ENCODE results near the gene GMPR2.
"Not testable (repeated sequence)": the region's sequence is repeated elsewhere in the genome, so short reads cannot be mapped to it uniquely, and the experiment has no call there.

The GMPR2 gene

DNA sequence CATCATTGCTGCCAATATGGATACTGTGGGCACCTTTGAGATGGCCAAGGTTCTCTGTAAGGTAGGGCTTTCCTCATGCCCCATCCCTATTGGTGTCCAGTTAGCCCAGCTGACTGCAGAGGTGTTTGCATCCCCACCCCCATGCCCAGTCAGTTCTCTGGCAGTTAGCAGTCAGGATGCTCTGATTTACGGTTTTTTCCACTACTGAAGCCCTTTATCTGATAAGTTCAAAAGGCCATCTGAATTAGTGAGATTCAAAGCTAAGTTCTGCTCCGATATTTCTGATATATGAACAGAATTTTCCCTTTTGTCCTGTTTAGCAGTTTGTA lies 773 bp downstream of the GMPR2 start:
- DNase-seq: no peak

DNA sequence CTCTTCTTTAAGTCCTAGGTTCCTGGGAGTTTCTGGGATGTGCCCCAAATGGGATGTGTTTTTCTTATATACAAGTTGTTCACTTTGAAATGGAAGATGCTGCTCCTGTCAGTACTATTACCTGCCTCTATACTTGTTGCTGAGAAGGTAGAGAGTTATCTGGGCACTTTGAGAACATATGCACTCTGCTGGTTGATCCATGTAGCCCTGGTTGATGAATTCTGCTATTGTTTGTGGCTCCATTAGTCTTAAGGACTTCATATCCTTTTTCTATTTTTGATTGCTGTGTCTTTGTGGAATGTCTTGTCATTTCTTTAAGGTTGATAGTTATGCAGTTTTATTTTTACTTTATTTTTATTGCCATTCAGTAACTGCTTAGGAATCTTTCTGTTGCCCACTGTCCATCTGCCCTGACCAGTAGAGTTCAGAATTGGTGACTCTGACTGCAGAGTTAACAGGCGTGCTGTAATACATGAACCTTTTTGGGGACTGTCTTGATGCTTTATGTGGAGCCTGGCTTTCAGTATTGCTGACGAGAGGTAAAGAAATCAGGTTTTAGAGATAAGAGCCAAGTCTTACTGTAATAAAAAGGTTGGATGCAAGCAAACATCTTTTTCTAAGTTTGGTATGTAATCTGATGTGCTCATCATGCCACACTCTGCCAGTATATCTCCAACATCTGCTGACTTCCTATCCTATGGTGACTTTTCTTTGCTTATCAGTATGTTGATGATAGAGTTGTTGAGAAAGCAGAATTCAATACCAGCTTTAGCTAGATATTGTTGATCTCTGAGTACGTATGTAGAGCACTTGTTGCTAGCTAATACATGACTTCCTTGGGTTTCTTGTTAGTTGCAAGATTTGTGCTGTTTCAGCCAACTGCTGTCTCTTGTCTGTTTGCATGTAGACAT lies 1.6 kb downstream of the GMPR2 start:
- no peak for DNase-seq

DNA sequence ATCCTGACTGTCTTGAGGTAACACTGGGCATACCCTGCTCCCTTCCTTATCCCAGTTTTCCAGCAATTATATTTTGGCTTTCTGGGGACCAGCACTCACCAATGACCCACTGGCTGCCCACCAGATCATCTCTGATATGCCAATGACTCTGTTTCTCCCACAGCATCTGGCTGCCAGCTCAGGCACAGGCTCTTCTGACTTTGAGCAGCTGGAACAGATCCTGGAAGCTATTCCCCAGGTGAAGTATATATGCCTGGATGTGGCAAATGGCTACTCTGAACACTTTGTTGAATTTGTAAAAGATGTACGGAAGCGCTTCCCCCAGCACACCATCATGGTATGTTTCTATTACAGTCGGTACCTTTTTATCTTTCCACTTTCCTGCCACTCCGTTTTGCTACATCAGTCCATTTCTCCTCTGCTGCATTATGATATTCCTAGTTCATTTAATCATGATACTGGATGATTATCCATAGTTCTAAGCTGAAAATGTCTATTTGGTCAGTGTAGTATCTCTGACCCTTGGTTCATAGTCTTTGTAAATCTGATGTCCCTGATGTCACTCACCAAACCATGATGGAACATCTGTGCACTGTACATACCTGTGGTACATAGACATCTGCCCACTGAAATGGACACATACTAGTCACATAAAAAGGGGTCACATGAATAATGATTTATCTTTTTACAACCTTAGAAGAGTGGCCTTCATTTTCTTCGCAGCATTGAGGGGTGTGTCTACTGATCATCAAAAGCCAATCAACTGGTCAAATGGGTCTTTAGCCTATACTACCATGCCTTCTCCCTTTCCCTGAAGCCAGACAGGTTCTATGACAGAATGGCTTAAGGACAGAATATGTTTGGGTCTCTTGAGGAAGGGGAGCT lies 3.3 kb downstream of the GMPR2 start:
- no peak for DNase-seq

DNA sequence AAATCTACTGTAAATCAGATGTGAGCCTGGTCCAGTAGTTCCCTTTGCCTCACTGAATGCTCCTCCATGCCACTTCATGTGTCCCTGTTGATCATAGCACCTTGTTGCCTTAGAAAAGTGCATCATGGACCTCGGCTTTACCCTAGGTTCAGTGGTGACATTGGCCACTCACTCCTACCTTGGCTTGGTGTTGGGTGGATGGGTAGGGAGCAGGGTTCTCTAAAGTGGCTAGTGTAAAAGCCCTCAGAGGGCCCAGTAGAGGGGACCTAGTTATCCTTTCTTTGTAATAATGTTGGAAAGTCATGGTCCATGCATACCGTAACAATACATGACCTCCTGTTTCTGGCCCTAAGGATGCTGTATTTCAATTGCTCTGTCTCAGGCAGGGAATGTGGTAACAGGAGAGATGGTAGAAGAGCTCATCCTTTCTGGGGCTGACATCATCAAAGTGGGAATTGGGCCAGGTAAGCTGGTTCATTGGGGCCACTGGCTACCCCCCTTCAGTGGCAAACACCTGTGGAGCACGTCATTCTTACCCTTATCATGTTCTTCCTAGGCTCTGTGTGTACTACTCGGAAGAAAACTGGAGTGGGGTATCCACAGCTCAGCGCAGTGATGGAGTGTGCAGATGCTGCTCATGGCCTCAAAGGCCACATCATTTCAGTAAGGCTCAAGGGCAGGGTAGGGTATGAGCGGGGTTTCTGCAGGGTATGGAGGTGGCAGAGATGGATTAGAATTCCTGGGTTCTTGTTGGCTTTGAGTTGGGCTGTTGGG lies 4.1 kb downstream of the GMPR2 start:
- no peak for DNase-seq

DNA sequence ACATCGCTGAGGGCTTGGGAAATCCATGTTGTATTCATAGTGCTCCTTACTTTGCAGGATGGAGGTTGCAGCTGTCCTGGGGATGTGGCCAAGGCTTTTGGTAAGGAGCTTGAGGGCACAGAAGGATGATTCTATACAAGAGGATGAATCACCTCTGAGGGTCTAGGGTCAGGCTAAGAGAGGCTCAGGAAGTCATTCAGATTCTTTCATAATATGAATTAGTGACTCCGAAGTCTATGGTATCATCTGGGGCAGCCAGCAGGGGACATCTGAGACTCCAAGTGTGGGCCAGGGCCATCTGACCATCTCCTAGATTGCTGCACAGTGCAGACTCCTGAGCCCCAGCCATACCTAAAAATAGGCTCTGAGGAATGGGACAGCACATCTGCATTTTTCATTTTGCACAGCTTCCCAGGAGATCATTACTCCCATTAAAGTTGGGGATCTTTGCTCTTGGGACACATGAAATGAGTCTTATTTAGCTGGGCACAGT lies 4.8 kb downstream of the GMPR2 start:
- DNase-seq: no peak

DNA sequence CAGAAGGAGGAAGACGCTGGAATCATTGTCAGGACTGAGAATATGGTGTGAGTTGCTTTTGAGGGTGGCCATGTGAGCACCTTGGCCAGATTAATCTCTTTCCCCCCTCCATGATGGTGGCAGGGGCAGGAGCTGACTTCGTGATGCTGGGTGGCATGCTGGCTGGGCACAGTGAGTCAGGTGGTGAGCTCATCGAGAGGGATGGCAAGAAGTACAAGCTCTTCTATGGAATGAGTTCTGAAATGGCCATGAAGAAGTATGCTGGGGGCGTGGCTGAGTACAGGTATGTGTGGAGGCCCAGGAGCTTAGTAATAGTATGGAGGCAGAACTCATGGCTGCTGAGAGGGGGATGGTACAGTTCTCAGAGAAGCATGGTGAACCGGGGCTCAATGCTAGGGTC lies 5.4 kb downstream of the GMPR2 start:
- no peak for DNase-seq

DNA sequence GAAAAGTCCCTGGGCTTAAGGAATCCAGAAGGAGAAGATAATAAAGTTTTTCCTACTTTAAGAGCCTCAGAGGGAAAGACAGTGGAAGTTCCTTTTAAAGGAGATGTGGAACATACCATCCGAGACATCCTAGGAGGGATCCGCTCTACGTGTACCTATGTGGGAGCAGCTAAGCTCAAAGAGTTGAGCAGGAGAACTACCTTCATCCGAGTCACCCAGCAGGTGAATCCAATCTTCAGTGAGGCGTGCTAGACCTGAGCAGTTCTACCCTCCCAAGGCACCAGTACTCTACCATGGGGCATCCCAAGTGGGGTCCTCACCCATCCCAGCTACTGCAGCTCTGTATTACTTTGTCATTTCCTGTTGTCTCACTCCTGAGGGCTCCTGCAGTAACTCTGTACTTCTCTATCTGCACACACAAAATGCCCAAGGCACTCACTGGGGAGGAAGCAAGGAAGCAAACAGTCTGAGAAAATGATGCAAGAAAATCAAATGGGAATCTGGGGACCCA lies 5.9 kb downstream of the GMPR2 start:
- no peak for DNase-seq

DNA sequence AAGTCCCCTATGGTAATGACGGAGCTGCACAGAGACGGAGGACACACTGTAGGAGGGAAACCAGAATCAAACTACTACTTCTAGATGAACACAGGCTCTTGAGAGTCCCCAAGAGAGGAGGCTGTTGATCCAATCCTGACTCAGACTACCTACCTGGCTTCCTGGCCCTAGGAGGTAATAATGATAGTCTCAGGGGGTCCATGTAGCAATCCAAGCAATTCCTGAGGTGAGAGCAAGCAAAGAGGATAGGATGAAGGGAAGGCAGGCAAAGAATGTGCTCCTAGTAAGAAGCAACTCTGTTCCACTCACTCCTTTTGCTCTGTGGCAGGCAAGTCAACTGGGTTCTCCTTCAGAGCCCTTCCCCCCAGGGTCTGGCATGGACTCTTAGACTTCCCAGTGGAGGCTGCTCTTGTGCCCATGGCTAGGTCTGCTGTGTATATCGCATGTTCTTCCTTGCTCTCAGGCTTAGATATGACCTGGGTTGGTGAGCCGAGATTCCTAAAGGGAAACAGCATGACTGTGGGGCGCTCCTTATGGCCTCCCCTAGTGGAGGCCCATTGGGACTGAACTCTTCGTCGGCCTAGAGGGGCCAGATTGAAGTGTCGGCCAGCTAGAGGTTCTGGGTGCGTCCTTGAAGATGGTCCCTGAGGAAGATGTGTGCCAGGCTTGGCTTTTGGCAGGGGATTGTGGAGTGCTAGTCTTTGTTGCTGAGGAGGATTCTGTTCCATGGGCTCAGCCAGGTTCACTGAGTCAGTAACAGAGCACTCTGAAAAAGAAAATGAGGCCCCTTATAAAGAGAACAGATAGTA lies 7.6 kb downstream of the GMPR2 start:
- no peak for DNase-seq

DNA sequence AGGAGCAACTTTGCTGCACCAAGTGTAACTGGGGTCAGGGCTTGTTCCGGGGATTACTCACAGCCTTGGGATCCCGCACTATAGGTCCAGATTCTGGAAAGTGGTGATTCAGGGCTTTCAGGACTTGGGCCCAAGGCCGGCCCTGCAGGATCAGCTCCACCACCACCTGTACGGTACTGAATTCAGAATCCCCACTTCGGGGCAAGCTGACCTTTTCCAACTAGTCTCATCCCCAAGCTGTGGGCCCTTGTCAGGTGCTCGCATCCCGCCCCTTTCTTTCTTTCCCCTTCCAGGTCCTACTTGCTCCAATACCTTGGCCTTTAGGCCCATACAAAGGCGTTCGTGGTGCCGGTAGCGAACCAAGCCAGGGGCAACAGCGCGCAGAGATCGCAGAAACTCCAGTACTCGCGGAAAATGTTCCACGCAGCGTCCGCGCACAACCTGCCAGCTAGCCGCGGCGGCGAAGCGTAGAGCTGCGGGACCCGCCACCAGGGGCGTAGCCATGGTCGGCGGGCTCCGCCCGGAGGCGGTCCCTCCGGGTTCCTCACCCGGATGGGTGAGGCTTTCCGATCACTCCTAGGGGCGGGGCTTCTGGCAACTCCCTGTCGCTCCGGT lies 9.2 kb downstream of the GMPR2 start:
- peak; percentile 98 for DNase-seq

DNA sequence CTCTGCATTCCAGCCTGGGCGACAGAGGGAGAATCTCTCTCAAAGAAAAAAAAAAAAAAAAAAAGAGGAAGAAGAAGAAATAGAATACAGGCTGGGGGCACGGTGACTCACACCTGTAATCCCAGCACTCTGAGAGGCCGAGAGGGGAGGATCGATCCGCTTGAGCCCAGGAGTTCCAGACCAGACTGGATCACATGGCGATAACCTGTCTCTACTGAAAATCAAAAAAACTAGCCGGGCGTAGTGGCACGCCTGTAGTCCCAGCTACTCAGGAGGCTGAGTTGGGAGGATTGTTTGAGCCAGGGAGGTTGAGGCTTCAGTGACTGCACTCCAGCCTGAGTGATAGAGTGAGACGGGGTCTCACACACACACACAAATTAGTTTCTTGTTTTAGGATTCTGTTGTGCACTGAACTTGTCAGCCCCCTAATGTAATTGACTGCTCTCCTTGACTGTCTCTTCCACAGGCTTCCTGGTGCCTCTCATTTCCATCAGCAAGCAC lies 10.7 kb downstream of the GMPR2 start:
- no peak for DNase-seq

DNA sequence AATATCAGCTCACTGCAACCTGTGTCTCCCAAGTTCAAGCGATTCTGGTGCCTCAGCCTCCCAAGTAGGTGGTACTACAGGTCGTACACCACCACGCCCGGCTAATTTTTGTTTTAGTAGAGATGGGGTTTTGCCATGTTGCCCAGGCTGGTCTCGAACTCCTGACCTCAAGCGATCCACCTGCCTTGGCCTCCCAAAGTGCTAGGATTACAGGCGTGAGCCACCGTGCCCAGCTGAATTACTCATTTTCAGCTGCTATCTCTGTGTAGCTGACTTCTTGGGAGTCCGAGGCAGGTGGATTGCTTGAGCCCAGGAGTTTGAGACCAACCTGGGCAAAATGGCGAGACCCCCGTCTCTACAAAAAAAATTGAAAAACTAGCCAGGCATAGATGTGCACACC lies 12.6 kb downstream of the GMPR2 start:
- DNase-seq: not testable (repeated sequence)

DNA sequence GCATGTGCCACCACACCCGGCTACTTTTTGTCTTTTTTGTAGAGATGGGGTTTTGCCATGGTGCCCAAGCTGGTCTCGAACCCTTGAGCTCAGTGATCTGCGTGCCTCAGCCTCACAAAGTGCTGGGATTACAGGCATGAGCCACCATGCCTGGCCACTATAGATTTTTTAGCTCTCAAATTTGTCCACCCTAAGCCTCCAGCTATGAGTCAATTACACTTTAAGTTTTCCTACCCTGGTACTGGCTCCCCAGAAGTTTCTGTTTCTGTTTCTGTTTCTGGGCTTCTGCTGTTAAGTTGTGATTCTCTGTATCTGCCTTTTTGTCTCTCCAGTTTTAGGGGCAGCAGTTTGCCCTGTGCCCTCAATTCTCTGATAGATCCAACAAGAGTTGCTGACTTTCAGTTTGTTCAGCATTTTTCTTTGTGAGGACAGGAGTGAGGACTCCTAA lies 14.1 kb downstream of the GMPR2 start:
- DNase-seq: no peak

DNA sequence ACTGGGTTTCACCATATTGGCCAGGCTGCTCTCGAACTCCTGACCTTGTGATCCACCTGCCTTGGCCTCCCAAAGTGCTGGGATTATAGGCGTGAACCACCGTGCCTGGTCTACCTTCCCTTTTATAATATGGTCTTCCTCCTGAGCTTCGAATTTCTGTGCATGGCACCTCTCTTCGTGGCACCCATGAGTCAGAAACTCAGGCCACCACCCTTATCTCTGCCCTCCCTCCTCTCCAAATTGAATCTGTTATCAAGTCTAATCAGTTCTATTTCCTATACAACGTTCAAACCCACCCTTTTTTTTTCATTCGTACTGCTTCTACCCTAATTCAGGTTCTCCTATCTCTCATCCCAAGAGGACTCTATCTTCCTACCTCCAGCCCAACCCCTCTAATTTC lies 14.7 kb downstream of the GMPR2 start:
- no peak for DNase-seq

DNA sequence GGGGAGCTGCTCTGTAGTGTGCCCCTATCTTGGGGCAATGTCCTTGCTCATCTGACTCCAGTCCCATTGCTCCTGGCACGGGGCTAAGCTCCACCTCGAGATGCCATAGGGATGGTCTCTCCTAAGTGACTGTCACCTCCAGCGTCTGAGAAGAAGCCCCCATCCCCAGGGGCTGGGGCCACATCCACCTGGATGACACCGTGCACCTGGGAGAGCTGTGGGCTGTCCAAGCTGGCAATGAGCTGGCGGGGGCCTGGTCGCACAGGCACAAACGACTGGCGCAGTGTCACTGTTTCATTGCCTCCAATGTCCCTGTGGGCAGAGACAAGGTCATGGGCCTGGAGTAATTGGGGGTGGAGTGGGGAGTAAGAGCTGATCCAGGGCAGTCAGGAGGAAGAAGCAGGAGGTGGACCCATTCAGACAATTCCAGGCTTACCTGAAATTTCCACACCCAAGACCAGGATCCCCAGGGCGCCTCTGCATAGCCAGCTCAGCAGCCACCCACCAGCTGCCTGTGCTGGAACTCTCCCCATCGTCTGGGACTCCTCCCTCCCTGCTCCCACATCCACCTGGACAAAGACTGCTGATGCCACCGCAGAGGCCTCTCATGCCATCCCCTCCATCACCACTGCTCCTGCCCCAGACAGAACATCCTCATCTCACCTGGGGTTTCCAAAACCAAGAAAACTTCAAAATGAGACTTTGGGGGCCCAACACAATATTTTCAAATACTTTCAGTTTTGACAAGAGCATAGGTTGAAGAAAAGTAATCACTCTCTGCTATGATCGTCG lies 16.7 kb downstream of the GMPR2 start:
- DNase-seq: no peak

DNA sequence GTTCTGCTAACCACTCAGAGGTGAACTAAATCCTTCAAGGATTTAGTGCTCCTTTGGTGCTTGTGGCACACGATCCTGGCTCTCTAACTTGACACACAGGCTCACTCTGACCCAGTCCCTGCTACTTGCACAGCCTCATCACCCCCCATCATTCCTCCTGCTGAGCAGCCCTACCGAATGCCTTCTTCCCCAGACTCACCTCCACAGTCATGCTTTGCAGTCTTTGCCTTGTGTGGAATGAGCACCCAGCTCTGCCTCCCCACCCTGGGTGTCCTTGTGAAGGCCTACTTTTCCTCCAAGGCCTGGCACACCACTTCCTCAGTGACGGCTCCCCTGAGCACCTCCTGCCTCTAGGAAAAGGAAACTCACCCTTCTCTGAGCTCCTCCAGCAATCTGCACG lies 17.6 kb downstream of the GMPR2 start:
- DNase-seq: no peak

DNA sequence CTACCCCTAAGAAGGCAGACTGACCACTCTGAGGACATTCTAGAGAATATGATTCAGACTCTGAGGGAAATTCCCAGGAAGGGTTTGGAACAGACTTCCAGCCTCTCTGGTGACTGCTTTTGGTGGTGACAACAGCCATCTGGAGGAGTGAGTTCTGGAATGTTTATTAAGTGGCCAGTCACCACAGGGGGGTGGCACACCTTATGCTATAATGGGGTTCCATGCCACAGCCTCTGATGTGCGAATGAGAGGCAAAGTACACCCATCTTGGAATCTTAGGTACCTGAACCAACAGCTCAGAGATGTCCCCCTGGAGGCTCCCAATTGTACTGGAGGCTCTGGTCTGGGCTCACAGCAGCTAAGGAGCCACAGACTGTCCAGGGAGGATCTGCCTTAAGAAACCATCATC lies 19.2 kb downstream of the GMPR2 start:
- no peak for DNase-seq

DNA sequence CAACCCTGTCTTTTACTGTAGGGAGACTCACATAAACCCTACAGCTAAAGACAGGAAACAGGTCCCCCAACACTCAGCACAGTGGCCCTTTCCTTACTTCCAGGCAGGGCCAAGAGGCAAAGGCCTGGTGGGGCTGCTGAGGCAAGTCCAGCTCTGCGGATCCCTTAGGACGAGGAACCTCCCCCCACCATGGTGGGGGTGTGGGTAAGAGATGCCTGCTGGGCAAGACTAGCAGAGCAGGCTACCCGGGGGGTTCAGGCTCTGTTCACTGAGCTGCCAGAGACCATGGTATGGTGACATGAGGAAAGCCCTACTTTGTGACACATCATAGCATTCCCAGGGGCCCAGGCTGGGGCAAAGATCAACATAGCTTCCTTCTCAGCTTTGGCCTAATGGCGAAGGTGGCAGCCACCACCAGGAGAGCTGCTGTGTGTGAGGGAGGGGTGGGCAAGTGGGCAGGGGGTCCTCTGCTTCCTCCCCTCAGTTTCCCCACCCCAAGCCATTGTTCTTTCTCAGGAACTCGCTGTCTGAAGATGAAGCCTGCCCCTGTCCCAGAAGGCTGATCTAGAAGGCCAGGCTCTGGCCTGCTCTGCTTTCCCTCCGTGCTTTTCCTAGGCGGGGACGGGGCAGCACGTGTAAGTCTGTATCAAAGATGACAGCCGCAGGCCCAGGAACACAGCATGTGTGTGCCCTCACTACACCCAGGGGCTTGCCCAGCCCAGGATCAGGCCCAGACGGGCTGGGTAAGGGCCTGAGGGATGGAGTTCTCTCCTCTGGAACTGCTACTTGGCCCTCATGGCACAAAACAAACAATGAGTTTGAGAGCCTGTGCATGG lies 19.8 kb downstream of the GMPR2 start:
- no peak for DNase-seq

DNA sequence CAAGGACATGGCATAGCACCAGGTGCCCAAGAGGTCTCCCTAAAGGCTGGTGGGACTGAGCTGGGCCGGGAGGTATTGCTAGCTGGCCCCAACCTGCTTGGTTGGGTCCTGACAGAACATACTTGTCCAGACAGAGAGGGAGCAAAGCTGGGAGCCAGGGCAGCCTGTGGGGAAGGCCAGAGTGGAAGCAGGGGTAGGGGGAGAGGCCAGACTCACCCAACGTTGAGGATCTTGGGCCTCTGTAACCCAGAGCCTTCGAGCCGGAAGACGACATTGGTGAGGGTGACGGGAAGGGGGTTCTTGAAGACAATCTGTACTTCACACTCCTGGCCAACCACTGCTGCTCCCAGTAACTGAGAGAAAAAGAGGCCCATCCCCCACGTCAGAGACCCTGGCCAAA lies 21.2 kb downstream of the GMPR2 start:
- no peak for DNase-seq

DNA sequence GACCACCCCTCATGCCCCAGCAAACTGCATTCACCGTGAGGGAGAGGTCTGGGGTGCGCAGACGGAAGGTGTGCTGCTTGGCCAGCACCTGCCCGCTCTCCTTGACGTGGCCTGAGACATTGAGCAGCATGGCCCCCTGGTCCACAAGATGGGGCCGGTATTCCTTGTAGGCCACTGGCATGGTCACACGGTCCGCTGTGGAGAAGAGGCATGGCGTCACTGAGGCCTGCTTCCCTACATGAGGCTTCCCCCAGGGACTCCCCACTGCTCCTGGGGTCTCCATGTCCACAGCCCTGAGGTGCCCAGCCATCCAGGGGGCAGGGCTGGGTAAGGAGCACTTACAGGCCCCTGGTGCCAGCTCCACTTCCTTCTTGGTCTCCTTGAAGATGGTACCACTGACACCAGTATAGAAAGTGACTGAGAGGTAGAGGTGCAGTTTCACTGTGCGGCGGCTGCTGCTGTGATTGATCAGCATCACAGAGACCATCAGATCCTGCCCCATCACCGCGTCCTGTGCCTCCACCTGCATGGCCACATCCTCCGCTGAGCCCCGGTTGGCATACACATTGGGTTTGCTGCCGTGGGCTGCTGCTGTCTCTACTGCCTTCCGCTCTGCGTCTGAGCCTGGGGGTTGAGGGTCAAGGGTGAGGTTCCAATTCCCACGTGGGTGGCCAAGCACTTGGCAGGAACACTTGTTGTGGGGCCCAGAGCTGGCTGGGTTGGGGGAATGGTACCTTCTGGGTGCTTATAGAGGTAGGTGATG lies 22.1 kb downstream of the GMPR2 start:
- no peak for DNase-seq

All from SHP77 treated with DMSO at 0.1 percent for 48 hours (cell line).